B cell (primary cell): Measurements from ENCODE around the gene DOCK4. TPM values are rescaled to one million over a fixed set of nuclear protein-coding genes. Genes with fewer than 3 reads are reported as not detected.

Source experiments
- ATAC-seq: fragments of 200-7000 bp; cut with Tn5 transposase; one replicate; pipeline ENCODE4 v1.10.0; 2021; ENCODE audit warnings: low read depth, mild to moderate bottlenecking, moderate number of reproducible peaks, moderate library complexity
- CTCF ChIA-PET: fragments of 350-600 bp; sonication (Branson Sonifier 250); formaldehyde crosslinking; loops from one replicate; lab custom pipeline; 2021; ENCODE audit warnings: antibody characterized with exemption, inconsistent platforms; lab: Charles Lee
- POLR2A ChIA-PET: fragments of 350-600 bp; sonication (Branson Sonifier 250); formaldehyde crosslinking; loops from one replicate; lab custom pipeline; 2021; ENCODE audit warnings: antibody characterized with exemption; lab: Charles Lee
- DNase-seq: peaks from one replicate; pipeline ENCODE4 v3.0.0; 2013
- H2AFZ ChIP-seq: 2 replicates; pipeline ENCODE4 v1.6.1; 2012; ENCODE audit warnings: mild to moderate bottlenecking, low read depth, low read length; ENCODE audit not compliant: insufficient read depth, poor library complexity, severe bottlenecking
- H3K27ac ChIP-seq, 2 donors: 1 replicate in 1 of 2; 2 replicates in 1 of 2; pipeline ENCODE4 v1.5.1; 2012 to 2013; ENCODE audit warnings: low read length in 2 of 2, mild to moderate bottlenecking in 2 of 2, moderate library complexity in 1 of 2
- H3K27me3 ChIP-seq, 4 experiments: fragments of 200-600 bp in 1 of 4; sonication (generic) in 1 of 4; replicated peaks in 1 of 4; 1 replicate in 2 of 4; 2 replicates in 2 of 4; pipeline versions ENCODE4 v1.6.1 to v1.7.0; 2013 to 2016; ENCODE audit warnings: low read length in 3 of 4, mild to moderate bottlenecking in 2 of 4, mixed read lengths in 1 of 4, moderate library complexity in 1 of 4; ENCODE audit not compliant: insufficient read depth in 4 of 4, control insufficient read depth in 3 of 4; ENCODE audit errors: control extremely low read depth in 1 of 4
- H3K36me3 ChIP-seq, 2 experiments: replicated peaks in 1 of 2; 1 replicate in 1 of 2; 2 replicates in 1 of 2; pipeline versions ENCODE4 v1.6.1 to v1.7.1; 2013; ENCODE audit warnings: low read length in 1 of 2; ENCODE audit not compliant: insufficient read depth in 2 of 2, control insufficient read depth in 1 of 2; ENCODE audit errors: control extremely low read depth in 1 of 2, extremely low read depth in 1 of 2
- H3K4me1 ChIP-seq, 2 donors: fragments of 200-600 bp in 1 of 2; sonication (generic) in 1 of 2; 1 replicate in 1 of 2; 2 replicates in 1 of 2; pipeline versions ENCODE4 v1.5.1 to v1.6.1; 2013 to 2017; ENCODE audit warnings: low read length in 2 of 2; ENCODE audit not compliant: control insufficient read depth in 2 of 2, insufficient read depth in 2 of 2
- H3K4me2 ChIP-seq: replicated peaks from 2 replicates; pipeline ENCODE3; 2012; ENCODE audit warnings: mild to moderate bottlenecking, low read depth, low read length; ENCODE audit not compliant: poor library complexity, severe bottlenecking
- H3K4me3 ChIP-seq, 5 experiments: fragments of 200-600 bp in 1 of 5; sonication (generic) in 1 of 5; 1 replicate in 3 of 5; 2 replicates in 2 of 5; pipeline versions ENCODE4 v1.5.1 to v1.7.0; 2011 to 2016; ENCODE audit warnings: low read length in 4 of 5, mild to moderate bottlenecking in 4 of 5, low read depth in 2 of 5, control low read depth in 1 of 5, moderate library complexity in 1 of 5; ENCODE audit not compliant: insufficient read depth in 1 of 5; ENCODE audit errors: control extremely low read depth in 1 of 5, extremely low read depth in 1 of 5
- H3K79me2 ChIP-seq: fragments of 200-600 bp; sonication (generic); one replicate; pipeline ENCODE4 v1.6.0; 2016; ENCODE audit warnings: low read length; ENCODE audit not compliant: control insufficient read depth, insufficient read depth
- H3K9ac ChIP-seq: fragments of 200-600 bp; sonication (generic); 2 replicates; pipeline ENCODE4 v1.6.1; 2017; ENCODE audit warnings: mild to moderate bottlenecking, low read length, moderate library complexity
- H3K9me3 ChIP-seq, 3 donors: one replicate each; pipeline versions ENCODE4 v1.6.1 to v1.7.1; 2013; ENCODE audit warnings: low read length in 2 of 3; ENCODE audit not compliant: control insufficient read depth in 2 of 3, insufficient read depth in 1 of 3; ENCODE audit errors: control extremely low read depth in 1 of 3
- H4K20me1 ChIP-seq: 2 replicates; pipeline ENCODE4 v1.6.0; 2012; ENCODE audit warnings: mild to moderate bottlenecking, low read length; ENCODE audit not compliant: insufficient read depth, control insufficient read depth, poor library complexity, severe bottlenecking
- H3K27ac Mint-ChIP-seq: one replicate; pipeline ENCODE4 v1.8.0; 2021; ENCODE audit warnings: mixed read lengths
- H3K27me3 Mint-ChIP-seq: one replicate; pipeline ENCODE4 v1.8.0; 2021; ENCODE audit warnings: mixed read lengths
- H3K4me1 Mint-ChIP-seq: one replicate; pipeline ENCODE4 v1.8.0; 2021; ENCODE audit warnings: mixed read lengths
- H3K4me3 Mint-ChIP-seq: one replicate; pipeline ENCODE4 v1.8.0; 2021; ENCODE audit warnings: mixed read lengths
- H3K9me3 Mint-ChIP-seq: one replicate; pipeline ENCODE4 v1.8.0; 2022; ENCODE audit warnings: mixed read lengths; ENCODE audit not compliant: insufficient read depth
- EZH2 ChIP-seq: IDR thresholded peaks from 2 replicates; pipeline ENCODE4 v1.6.1; 2012; ENCODE audit warnings: borderline replicate concordance, low read depth, mild to moderate bottlenecking, moderate library complexity, low read length; ENCODE audit not compliant: insufficient read depth, poor library complexity, severe bottlenecking
- WGBS: methylation state at CpG from one replicate; pipeline ENCODE4 v1.1.5; 2013; ENCODE audit warnings: missing lambda C conversion rate; ENCODE audit not compliant: insufficient coverage; 5-methylcytosine and 5-hydroxymethylcytosine counted together
- intact Hi-C: fragments of 100-400 bp; cut with micrococcal nuclease; formaldehyde crosslinking; loops from one replicate; pipeline ENCODE4 v1.10.0; 2022
- polyA plus RNA-seq: library from polyadenylated mRNA; depleted of rRNA; stranded (reverse); fragments of >200 nt; gene quantifications from 2 replicates; pipeline ENCODE4 v1.2.3, GENCODE V29; 2012
- total RNA-seq, 2 donors: library from RNA; stranded (reverse); fragments of 120-200 nt in 1 of 2; gene quantifications; 1 replicate in 1 of 2; 2 replicates in 1 of 2; pipeline versions ENCODE4 v1.2.3 to v1.2.4, GENCODE V29; 2013 to 2022
- TF ChIP-seq, protein P1 (sequence below): fragments of 200-600 bp; IDR thresholded peaks from one replicate; pipeline ENCODE4 v1.8.0; 2022; ENCODE audit warnings: antibody characterized with exemption, mild to moderate bottlenecking

The DOCK4 gene
- total and polyA plus RNA-seq, 2 donors (not counting 1 experiment from before 2014, with no cell fraction given), result 0.03 to 4.1 TPM

DNA sequence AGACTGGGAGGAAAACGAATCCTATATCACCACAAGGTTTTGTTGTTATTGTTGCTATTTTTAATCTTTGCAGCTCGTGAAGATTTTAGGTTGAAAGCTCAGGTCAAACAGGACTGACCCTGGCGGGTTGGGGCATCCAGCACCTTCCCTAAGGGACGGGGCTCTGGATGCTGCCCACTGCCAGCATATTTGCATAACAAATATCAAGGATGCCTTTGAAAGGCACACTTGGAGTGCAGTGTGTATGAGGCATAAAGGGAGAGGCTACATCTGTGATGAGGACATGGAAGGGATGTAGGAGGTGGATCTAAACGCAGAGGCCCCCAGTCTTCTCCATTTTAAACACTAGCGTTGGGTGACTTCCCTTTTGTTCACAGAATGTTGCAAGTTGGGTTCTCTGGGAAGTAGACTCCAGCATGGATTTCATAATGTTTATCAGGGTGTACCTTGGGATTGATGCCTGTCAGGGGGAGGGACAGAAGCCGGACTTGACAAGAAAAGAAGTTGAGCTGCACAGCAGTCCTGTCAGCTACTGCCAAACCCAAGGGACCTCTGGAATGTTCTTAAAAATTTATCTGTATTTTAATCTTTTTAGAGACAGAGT is 462.9 kb downstream of the DOCK4 start:
- DNase-seq (no peak), ATAC-seq (no peak)
- Histone ChIP-seq H3K4me3 (no peak overlapping the region), H2AFZ (no peak overlapping the region), H3K9me3 (no peaks in the 10 kb centered on the region), H3K27ac (no peak overlapping the region), H3K4me2 (no peak overlapping the region), H4K20me1 (no peaks in the 10 kb centered on the region), H3K9ac (no peak overlapping the region), H3K36me3 (no peaks in the 10 kb centered on the region), H3K79me2 (no peaks in the 10 kb centered on the region), H3K4me1 (no peaks in the 10 kb centered on the region), H3K27me3 (no peaks in the 10 kb centered on the region)
- H3K27me3 Mint-ChIP-seq, result peaks cover 9% of the 10 kb centered on the region
- ChIA-PET CTCF (interaction anchor here (1.1 to 2.5 kb wide), 5 partner anchors 10 to 1678 kb away, joined by 5 to 11 read pairs (median 5); no protein-coding TSS in a partner anchor), POLR2A (no interaction called here)
- no peak overlapping the region for H3K27ac Mint-ChIP-seq
- 85% methylated on average over 4 of the region's 7 CpGs for WGBS
- no peaks in the 10 kb centered on the region for H3K4me1 Mint-ChIP-seq
- TF ChIP-seq, protein P1, sequence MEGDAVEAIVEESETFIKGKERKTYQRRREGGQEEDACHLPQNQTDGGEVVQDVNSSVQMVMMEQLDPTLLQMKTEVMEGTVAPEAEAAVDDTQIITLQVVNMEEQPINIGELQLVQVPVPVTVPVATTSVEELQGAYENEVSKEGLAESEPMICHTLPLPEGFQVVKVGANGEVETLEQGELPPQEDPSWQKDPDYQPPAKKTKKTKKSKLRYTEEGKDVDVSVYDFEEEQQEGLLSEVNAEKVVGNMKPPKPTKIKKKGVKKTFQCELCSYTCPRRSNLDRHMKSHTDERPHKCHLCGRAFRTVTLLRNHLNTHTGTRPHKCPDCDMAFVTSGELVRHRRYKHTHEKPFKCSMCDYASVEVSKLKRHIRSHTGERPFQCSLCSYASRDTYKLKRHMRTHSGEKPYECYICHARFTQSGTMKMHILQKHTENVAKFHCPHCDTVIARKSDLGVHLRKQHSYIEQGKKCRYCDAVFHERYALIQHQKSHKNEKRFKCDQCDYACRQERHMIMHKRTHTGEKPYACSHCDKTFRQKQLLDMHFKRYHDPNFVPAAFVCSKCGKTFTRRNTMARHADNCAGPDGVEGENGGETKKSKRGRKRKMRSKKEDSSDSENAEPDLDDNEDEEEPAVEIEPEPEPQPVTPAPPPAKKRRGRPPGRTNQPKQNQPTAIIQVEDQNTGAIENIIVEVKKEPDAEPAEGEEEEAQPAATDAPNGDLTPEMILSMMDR, result no peak
- no peak for TF ChIP-seq EZH2
- H3K9me3 Mint-ChIP-seq, result no peaks in the 10 kb centered on the region
- intact Hi-C loops, result loop anchor here (5.0 to 10.0 kb wide), 2 partner anchors 1154 to 1971 kb away; no protein-coding TSS in a partner anchor
- H3K4me3 Mint-ChIP-seq, result no peak overlapping the region

DNA sequence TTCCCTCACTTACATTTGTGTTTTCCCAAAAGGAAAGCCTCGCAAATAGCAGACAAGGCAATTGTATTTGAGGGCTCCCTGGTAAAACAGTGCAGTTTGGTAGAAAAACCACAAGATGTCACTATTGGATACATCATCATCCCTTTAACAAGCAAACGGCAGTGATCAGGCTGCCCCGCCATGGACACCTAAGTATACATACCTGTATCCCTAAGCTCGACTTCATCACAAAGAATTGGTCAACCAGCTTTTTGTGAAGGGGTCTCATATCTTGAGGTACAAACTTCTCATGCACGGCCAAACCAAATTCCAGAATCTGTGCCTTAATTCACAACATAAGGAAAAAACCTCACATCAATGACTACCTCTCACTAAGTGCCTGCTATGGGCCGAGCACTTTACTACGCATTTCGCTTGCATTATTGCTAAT is 464.4 kb downstream of the DOCK4 start:
- H3K27me3 ChIP-seq, result no peaks in the 10 kb centered on the region
- no peak overlapping the region for H3K9ac ChIP-seq
- CTCF ChIA-PET, result interaction anchor here (0.7 to 3.2 kb wide), 14 partner anchors 9 to 1686 kb away, joined by 3 to 18 read pairs (median 6); no protein-coding TSS in a partner anchor
- H3K27ac Mint-ChIP-seq, result no peak overlapping the region
- no peaks in the 10 kb centered on the region for H3K4me1 Mint-ChIP-seq
- POLR2A ChIA-PET, result no interaction called here
- H3K9me3 Mint-ChIP-seq, result no peaks in the 10 kb centered on the region
- no peak overlapping the region for H3K27ac ChIP-seq
- no peak overlapping the region for H2AFZ ChIP-seq
- TF ChIP-seq EZH2, result no peak
- TF ChIP-seq, protein P1, result peak; percentile 80
- H3K4me3 Mint-ChIP-seq, result no peak overlapping the region
- no peaks in the 10 kb centered on the region for H3K79me2 ChIP-seq
- no peaks in the 10 kb centered on the region for H3K9me3 ChIP-seq
- no peaks in the 10 kb centered on the region for H3K4me1 ChIP-seq
- ATAC-seq (peak; percentile 69), DNase-seq (peak; percentile 67)
- no peaks in the 10 kb centered on the region for H4K20me1 ChIP-seq
- H3K4me2 ChIP-seq, result no peak overlapping the region
- no peak overlapping the region for H3K4me3 ChIP-seq
- peaks cover 5% of the 10 kb centered on the region for H3K27me3 Mint-ChIP-seq
- WGBS, result 60% methylated on average over 6 of the region's 8 CpGs
- H3K36me3 ChIP-seq, result no peaks in the 10 kb centered on the region
- intact Hi-C loops, result loop anchor here (1.0 to 10.0 kb wide), 5 partner anchors 673 to 1973 kb away; no protein-coding TSS in a partner anchor
